Measurements from ENCODE around the gene C12orf76.

GRCh38 chr12:110006115-110006514 is 42.2 kb downstream of the C12orf76 start:
- TF ChIP-seq GABPA (tag; conservative IDR thresholded peaks at IDR 0.05; ENCODE audit: low read depth) (no peak), EP300 (IDR thresholded peaks at IDR 0.05; ENCODE audit: low read length) (no peak), ZSCAN29 (IDR thresholded peaks at IDR 0.05) (no peak), CTCF (IDR thresholded peaks at IDR 0.05 in 2 of 3, conservative IDR thresholded peaks at IDR 0.05 in 1 of 3; ENCODE audit: insufficient read depth in 2 of 3, low read depth in 1 of 3, low read length in 3 of 3) (no peak), CHD2 (IDR thresholded peaks at IDR 0.05; ENCODE audit: low read depth, low read length) (no peak)
- TF ChIP-seq, protein P1, sequence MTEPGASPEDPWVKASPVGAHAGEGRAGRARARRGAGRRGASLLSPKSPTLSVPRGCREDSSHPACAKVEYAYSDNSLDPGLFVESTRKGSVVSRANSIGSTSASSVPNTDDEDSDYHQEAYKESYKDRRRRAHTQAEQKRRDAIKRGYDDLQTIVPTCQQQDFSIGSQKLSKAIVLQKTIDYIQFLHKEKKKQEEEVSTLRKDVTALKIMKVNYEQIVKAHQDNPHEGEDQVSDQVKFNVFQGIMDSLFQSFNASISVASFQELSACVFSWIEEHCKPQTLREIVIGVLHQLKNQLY (CRISPR knock-in tag; conservative IDR thresholded peaks at IDR 0.05), result no peak

Data from K562 (cell line).